T follicular helper cell (primary cell): ENCODE measurements around the gene SLC2A1.

Source experiments
- DNase-seq: peaks from one replicate; pipeline ENCODE4 v3.0.0-alpha.2; 2020; ENCODE audit warnings: low read depth

Gene SLC2A1

DNA sequence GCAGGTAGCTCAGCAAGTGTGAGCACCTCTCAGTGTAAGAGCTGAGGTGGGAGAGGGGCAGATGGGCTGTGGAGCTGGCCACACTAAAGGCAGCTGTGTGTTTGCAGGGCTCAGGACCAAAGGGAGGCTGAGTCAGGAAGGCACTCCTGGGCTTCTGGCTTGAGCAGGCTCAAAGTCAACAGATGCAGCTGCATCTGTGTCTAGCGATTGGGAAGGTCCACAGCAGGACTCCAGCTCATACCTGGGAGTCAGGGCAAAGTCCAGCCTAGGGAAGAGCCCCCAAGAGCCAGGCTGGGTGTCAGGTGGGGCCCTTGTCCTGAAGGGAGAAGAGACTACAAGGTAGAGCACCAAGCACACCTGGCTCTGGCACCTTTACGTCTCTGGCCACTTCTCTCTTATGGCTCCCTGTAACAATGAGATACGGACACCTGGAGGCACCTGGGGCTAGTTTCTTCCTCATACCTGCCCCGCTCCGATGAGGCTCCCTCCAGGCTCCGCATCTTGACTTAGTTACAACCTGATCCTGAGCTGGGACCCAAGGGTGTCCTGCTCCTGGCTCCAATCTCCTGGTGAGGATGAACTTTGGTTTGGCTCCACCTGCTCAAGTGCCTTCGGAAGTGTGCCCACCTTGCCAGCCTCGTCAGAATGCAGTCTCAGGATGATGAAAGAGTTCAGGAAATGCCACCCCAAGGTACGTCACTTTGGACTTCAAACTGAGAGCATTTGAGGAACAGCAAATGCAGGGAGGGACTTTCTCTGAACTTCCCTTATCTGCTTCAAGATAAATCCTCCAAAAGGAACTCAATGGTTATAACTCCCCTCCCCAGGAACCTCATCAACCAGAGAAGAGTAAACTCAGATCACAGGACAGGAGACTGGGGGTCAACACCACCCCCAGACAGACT lies 21.5 kb upstream of the SLC2A1 start:
- DNase-seq = no peak

DNA sequence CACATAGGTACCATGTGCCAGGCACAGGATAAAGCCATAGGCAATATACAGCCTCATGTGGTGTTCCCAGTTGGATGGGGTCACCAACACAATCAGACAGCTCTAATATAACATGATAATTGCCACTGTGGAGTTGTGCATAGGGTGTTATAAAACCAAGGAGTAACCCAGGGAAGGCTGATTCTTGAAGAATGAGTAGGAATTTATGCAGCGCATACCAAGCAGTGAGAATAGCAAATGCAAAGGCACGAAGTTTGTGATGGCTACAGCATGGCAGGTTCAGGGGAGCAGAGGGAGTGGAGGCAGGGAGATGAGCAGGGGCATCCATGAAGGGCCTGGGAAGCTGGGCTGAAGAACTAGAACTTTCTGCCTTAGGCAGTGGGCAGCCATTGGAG lies 20.4 kb upstream of the SLC2A1 start:
- DNase-seq = no peak

- DNase-seq = no peak
These were observed 19.8 kb upstream of the SLC2A1 start for GRCh38 chr1:42978317-42979035.

- no peak for DNase-seq
These were observed 19.0 kb upstream of the SLC2A1 start for GRCh38 chr1:42977653-42978052.

- DNase-seq = no peak
These were observed 17.0 kb upstream of the SLC2A1 start for GRCh38 chr1:42975561-42976225.

DNA sequence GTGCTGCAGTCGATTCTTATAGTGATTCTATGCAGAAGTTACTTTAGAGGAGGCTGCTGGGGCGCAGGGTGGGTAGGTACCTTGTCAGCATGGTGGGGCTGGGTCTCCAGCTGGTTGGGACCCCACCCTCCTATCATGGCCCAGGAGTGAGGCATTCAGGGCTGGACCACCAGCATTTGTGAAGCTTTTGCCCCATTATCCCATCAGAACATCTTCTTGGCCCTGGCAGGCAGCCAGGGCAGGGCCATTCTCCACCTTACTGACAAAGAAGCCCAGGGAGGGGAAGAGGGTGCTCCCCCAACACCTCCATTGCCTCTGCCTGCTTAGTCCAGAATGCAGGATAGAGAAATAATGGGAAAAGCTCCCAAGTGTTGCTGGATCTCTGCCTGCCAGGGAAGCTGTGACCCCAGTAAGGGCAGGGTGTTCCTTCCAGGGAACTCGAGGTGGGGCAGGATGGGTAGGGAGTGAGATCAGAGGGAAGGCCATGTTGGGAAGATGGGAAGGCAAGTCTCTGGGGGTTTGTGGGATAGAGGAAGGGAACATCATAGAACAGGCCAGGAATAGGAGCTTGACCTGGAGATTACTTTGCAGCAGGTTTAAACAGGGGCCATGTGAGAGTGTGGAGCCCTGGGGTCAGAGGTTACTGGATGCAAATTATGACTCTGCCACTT lies 16.2 kb upstream of the SLC2A1 start:
- DNase-seq = no peak

DNA sequence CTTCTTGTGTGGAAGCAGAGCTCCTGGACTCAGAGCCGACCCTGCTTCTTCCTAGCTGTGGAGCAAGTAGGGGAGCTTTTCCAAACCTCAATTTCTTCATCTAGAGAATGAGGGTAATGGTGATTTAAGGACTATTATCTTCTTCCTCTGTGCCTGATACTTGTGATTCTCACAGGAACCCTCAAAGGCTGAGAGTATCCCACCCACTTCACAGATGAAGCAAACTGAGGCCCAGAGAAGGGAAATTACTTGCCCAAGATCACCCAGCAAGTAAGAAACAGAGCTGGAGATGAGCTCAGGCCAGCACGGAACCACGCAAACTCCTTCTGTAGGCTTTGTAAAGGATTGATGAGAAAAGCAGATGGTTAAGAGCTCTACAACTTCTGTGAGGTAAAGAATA lies 15.1 kb upstream of the SLC2A1 start:
- DNase-seq = no peak

- no peak for DNase-seq
These were observed 14.6 kb upstream of the SLC2A1 start for GRCh38 chr1:42973286-42973685.

DNA sequence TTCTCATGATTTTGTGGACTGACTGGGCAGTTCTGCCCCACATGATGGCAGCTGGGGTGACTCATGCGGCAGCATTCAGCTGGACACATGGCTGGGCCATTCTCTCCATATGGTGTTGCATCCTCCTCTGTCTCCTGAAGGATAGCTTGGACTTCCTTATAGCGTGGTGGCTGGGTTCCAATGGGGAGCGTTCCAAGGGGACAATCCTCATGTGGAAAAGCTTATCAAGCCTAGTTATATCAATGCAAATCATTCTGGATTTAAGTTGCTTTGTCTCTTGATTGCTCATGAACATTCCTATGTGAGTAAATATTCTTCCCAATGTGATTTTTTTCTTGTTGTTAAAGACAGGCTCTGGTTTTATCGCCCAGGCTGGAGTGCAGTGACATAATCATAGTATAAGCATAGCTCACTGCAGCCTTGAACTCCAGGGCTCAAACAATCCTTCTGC lies 13.2 kb upstream of the SLC2A1 start:
- no peak for DNase-seq

DNA sequence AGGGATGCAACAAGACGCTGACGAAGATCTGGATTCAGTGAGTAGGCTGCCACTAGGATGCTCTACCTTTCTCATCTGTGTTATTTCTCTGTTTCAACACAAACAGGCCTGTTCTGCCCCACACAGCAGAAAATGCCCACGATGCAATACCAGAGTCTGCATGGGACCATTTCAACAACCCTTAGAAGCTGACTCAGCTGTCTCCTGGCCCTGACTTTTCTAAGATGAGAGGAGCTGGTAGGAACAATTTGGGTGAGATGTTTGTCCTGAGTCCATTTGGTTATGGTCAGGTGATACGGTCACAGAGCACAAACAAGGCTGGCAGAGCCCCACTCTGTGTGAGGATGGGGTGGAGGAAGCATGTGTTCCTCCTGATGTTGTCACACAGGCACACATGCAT lies 11.5 kb upstream of the SLC2A1 start:
- DNase-seq = no peak

DNA sequence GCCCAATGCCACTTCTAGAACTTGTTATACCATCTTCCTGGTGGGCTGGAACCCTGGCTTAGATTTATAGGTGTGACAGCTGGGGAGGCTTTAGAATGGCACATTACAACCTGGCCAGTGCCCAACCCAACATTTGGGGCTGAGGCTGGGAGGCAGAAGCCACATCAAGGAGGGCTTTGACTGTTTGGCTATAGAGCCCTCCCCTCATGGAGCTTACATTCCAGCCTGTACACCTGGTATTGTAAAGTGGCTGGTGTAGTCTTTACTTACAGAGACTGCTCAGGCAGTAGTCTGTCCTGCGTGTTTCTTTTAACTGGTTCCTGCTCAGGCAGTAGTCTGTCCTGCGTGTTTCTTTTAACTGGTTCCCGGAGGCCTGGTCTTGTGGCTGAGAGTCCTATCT lies 10.0 kb upstream of the SLC2A1 start:
- no peak for DNase-seq

DNA sequence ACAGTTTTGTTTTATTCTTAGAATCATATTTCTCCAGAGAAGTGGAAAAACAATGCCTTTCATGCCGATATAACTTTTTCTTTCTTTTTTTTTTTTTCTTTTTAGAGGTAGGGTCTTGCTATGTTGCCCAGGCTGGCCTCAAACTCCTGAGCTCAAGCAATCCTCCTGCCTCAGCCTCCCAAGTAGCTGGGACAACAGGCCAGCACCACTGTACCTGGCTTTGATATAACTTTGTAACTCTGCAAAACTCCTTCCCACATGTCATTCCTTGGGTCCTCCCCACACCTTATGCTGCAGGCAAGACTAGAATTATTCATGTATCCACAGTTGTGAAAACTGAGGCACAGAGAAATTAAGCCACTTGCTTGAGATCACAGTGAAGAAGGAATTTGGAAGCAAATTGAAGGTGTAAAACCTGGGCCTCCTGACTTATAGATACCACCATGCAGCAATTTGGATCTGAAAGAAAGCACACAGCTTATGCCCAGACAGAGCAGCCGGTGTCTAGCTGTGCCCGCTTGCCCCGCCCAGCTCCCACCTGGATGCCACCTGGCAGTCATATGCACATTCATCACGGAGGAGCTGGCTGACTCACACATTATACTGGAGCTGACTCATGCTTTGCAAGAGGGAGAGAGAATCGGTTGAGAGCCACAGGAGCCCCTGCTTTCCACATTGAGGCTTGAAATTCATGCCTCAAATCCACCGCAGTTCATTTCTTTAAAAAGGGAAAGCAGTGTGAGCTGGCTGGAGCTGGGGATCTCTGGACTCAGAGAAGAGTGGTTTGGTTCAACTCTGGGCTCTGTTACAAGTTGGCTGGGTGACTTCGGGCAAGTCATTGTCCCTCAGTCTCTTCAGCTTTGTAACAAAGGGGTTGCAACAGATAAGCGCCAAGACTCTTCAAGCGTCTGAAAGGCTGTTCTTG lies 8.3 kb upstream of the SLC2A1 start:
- DNase-seq = no peak

GRCh38 chr1:42965378-42965777 lies 6.7 kb upstream of the SLC2A1 start:
- no peak for DNase-seq

- no peak for DNase-seq
These were observed 5.6 kb upstream of the SLC2A1 start for GRCh38 chr1:42964044-42964812.

DNA sequence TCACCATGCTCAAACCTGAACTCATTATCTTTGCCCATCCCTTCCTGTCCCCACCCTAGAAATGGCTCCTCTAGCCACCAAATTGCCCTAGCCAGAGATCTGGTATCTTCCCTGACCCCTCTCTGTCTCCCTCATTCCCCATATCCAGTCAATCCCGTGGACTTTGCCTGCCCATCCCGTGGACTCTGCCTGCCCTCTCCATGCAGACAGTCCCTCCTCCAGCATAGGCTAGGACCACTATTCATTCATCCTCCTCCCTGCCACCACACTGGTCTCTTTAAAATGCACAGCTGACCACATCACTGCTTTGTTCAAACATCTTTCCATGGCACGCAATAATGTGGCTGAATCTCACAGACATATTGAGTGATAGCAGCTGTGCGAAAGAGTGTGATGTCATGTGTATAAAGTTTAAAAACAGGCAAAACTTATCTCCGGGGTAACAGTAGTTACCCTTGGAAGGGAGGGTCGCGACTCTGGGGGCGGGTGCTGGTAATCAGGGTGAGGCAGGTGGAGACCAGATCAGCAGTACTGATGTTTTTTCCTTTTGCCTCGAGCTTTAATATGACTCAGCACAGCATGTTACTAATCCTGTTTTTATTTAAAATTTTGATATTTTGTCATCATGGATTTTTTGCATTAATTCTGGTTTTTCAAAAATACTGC lies 4.8 kb upstream of the SLC2A1 start:
- no peak for DNase-seq

DNA sequence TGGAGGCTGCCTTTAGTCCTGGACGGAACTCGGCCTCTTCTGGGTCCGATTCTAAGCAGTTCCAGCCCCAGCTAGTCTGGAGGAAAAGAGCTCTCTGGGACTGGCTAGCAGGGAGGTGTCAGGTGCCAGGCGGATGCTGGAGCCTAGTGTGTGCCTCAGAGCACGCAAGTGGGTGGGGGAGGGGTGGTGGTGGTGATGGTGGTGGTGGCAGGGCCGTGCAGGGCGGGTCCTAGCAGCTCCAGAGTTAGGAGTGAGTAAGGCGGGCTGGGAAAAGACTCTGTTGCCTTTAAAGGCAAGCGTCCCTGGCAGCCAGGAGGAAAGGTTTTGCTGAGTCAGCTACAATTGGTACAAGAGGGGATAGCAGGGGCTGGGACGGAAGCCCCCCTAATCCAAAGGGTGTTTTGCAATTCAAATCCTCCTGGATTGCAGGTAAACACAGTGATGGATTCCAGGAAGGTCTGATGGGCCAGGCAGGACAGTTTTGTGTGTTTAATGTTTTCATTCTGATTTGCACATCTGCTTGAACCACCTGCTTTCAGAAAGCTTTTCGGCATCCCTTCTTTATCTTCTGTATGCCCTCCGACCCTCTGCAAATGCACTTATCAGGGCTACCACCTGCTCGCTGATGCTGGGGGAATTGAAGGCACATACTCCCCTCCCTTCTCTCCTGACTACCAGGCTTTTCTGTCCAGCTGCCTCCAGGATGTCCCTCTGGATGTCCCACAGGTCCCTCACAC lies 4.1 kb upstream of the SLC2A1 start:
- DNase-seq = no peak

- DNase-seq = no peak
These were observed 2.8 kb upstream of the SLC2A1 start for GRCh38 chr1:42961312-42962091.
